BJ (cell line): ENCODE results near the gene PSMC4. TPM values are rescaled to one million over a fixed set of nuclear protein-coding genes. Genes with fewer than 3 reads are reported as not detected.

Source experiments
- CTCF ChIA-PET: fragments of 350-600 bp; formaldehyde crosslinking; extraction: SDS; loops from one replicate; lab custom pipeline; 2021; ENCODE audit warnings: antibody characterized with exemption, inconsistent platforms; lab: Yijun Ruan, JAX
- POLR2A ChIA-PET: fragments of 300-600 bp; sonication (Branson Sonifier 250); formaldehyde crosslinking; extraction: SDS; loops from one replicate; lab custom pipeline; 2021; ENCODE audit warnings: antibody characterized with exemption; lab: Charles Lee
- DNase-seq: peaks from one replicate; pipeline ENCODE4 v3.0.0-alpha.2; 2011; ENCODE audit warnings: low read depth
- H3K27me3 ChIP-seq: 2 replicates; pipeline ENCODE4 v1.6.0; 2011; ENCODE audit warnings: low read length; ENCODE audit not compliant: control insufficient read depth, insufficient read depth
- H3K36me3 ChIP-seq: 2 replicates; pipeline ENCODE4 v1.5.1; 2011; ENCODE audit warnings: low read length; ENCODE audit not compliant: control insufficient read depth, insufficient read depth
- H3K4me3 ChIP-seq: 2 replicates; pipeline ENCODE4 v1.5.1; 2011; ENCODE audit warnings: low read depth, mild to moderate bottlenecking, control low read depth, low read length
- CTCF ChIP-seq: IDR thresholded peaks from 2 replicates; pipeline ENCODE4 v1.5.1; 2011; ENCODE audit warnings: low read depth, mild to moderate bottlenecking, control low read depth, inconsistent platforms, low read length, moderate library complexity; ENCODE audit not compliant: insufficient read depth
- polyA plus RNA-seq: library from polyadenylated mRNA; depleted of rRNA; stranded (reverse); fragments of >200 nt; gene quantifications from 2 replicates; pipeline ENCODE4 v1.2.3, GENCODE V29; 2011

PSMC4 gene
- polyA plus RNA-seq, 1 experiment, result 105 TPM

DNA sequence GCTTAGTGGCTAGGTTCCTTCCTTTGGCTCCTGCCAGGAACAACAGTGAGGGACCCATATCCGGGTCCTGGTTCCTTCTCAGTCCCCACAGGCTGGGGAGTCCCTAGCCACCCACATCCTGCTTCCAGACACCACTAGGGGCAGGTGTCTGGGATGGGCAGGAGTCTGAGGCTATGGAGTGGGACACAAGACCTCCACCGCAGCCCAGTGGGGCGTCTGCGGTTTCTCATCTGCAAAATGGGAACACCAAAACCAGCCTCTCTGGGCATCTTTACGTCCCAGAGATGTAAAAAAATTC is 35.7 kb upstream of the PSMC4 start:
- Histone ChIP-seq H3K27me3 (no peaks in the 10 kb centered on the region), H3K36me3 (no peaks in the 10 kb centered on the region), H3K4me3 (no peak overlapping the region)
- CTCF ChIA-PET, result no interaction called here
- DNase-seq, result no peak
- TF ChIP-seq CTCF, result no peak
- POLR2A ChIA-PET, result no interaction called here

DNA sequence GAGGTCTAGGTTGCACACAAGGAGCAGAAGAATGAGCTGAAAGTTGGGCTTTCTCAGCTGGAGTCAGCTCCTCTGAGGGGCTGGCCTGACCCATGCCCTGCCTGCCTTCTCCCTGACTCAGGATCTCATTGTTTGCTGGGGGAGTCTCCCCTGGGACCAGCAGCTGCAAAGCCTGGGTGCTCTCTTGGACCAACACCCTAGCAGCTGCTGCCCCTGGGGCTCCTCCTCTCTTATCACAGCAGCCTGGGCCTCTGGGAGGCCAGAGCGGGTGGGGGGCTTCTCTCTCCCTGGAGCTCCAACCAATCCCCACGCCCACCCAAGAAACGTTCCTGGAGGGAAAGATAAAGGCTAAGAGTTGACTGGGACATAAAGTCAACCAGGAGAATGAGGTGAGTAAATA is 34.9 kb upstream of the PSMC4 start:
- ChIA-PET POLR2A (no interaction called here), CTCF (no interaction called here)
- Histone ChIP-seq H3K27me3 (no peaks in the 10 kb centered on the region), H3K36me3 (no peaks in the 10 kb centered on the region), H3K4me3 (no peak overlapping the region)
- no peak for DNase-seq
- TF ChIP-seq CTCF, result no peak

- ChIA-PET POLR2A (no interaction called here), CTCF (interaction anchor here (0.7 kb wide), 1 partner anchor 936 kb away, joined by 3 read pairs; no protein-coding TSS in a partner anchor)
- no peaks in the 10 kb centered on the region for H3K27me3 ChIP-seq
- TF ChIP-seq CTCF, result no peak
- no peak for DNase-seq
- H3K36me3 ChIP-seq, result no peaks in the 10 kb centered on the region
- H3K4me3 ChIP-seq, result no peak overlapping the region
These were observed 34.3 kb upstream of the PSMC4 start for GRCh38 chr19:39936622-39937021.

DNA sequence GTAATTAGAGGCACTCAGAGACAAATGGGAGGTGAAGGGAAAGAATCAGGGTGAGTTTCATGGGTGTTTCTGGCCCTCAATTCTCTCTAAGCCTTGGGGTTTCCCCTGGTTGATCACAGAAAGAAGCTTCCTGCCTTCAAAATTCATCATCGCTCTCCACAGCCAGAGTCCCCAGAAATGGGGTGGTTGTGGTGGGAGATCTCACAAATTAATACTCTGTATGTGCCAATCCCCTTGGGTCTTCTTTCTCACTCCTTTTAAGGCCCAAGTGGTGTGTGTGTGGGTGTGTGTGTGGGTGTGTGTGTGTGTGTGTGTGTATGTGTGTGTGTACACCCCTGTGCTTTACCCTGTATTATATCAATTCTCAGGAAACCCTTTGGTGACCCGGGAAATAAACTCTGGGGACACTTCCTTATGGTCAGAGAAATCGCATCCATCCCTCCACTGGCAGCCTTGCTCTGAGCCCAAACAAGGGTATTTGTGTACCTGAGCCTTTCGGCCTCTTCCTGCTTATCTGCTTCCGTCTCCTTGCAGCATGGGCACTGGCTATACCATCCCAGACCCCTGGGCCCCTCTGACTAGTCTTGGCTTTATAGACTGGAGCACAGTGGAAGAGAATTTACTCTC is 33.8 kb upstream of the PSMC4 start:
- Histone ChIP-seq H3K36me3 (no peaks in the 10 kb centered on the region), H3K4me3 (no peak overlapping the region), H3K27me3 (no peaks in the 10 kb centered on the region)
- ChIA-PET CTCF (interaction anchor here (0.7 kb wide), 1 partner anchor 936 kb away, joined by 3 read pairs; no protein-coding TSS in a partner anchor), POLR2A (no interaction called here)
- DNase-seq, result no peak
- no peak for TF ChIP-seq CTCF

GRCh38 chr19:39937787-39938186 is 33.2 kb upstream of the PSMC4 start:
- CTCF ChIA-PET, result no interaction called here

More at GRCh38 chr19:39937787-39938186, 33.2 kb upstream of the PSMC4 start:
- no peaks in the 10 kb centered on the region for H3K27me3 ChIP-seq
- H3K36me3 ChIP-seq, result no peaks in the 10 kb centered on the region
- POLR2A ChIA-PET, result no interaction called here
- TF ChIP-seq CTCF, result no peak
- H3K4me3 ChIP-seq, result no peak overlapping the region
- no peak for DNase-seq
